Prostate gland (tissue), 2 donors: ENCODE measurements around the gene GRM8.

Experiments
- POLR2A ChIP-seq: fragments of 450-650 bp; IDR thresholded peaks from one replicate; pipeline ENCODE4 v1.6.1; 2016; ENCODE audit warnings: antibody characterized with exemption, mild to moderate bottlenecking
- TF ChIP-seq, protein P1 (sequence below), 4 experiments: fragments of 200-600 bp in 2 of 4; fragments of 450-650 bp in 2 of 4; sonication (generic) in 2 of 4; IDR thresholded peaks; 1 replicate in 3 of 4; 2 replicates in 1 of 4; pipeline ENCODE4 v1.5.1; 2016 to 2019; ENCODE audit warnings: antibody characterized with exemption in 4 of 4, mild to moderate bottlenecking in 2 of 4, moderate library complexity in 2 of 4

DNA sequence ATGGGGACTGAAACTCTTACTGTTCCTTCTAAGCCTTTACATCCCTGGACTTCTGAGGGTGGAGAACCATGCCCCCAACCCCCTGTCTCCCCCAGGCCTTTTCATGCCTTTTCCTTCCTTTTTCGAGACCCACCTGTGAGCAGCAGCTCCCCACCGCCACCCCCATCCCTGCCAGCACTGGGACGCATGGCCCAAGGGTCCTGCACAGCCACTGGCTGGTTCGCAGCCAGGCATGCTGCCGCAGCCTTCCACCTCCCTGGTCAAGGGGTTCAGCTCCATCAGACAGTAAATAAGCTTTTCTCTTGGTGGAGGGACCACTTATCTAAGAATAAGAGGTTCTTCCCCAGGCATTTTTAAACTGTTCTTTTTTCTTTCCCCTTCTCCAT lies 584.4 kb downstream of the GRM8 start:
- no peak for TF ChIP-seq POLR2A
- TF ChIP-seq, protein P1, sequence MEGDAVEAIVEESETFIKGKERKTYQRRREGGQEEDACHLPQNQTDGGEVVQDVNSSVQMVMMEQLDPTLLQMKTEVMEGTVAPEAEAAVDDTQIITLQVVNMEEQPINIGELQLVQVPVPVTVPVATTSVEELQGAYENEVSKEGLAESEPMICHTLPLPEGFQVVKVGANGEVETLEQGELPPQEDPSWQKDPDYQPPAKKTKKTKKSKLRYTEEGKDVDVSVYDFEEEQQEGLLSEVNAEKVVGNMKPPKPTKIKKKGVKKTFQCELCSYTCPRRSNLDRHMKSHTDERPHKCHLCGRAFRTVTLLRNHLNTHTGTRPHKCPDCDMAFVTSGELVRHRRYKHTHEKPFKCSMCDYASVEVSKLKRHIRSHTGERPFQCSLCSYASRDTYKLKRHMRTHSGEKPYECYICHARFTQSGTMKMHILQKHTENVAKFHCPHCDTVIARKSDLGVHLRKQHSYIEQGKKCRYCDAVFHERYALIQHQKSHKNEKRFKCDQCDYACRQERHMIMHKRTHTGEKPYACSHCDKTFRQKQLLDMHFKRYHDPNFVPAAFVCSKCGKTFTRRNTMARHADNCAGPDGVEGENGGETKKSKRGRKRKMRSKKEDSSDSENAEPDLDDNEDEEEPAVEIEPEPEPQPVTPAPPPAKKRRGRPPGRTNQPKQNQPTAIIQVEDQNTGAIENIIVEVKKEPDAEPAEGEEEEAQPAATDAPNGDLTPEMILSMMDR (IDR thresholded peaks at IDR 0.05): no peak
